HG03139 (cell line): ENCODE results near the gene SPON1.
A peak's percentile ranks its signal among the peaks of the same experiment; 100 is the strongest.

Source experiments
- ATAC-seq: cut with Tn5 transposase; IDR thresholded peaks from one replicate; pipeline ENCODE4 v1.9.1; 2021; ENCODE audit not compliant: unreplicated experiment

The SPON1 gene

GRCh38 chr11:13942971-13943381, 19.5 kb upstream of the SPON1 start:
- no peak for ATAC-seq

DNA sequence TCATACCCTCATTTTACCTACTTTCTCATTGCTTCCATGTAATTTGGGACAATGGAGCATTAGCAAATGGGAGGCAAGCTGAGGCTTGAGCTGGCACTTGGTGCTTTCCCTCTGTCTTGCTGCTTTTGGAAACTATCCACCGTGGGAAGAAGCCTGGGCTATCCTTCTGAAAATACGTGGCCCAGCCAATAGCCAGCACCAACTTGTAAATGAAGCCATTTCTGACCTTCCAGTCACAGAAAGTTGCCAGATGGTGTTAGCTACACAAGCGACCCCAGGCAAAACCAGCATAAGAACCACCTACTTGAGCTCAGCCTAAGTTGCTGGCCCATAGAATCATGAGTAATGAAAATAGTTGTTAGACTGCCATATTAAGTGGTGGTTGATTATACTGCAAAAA, 18.5 kb upstream of the SPON1 start:
- no peak for ATAC-seq

GRCh38 chr11:13944911-13945425, 17.6 kb upstream of the SPON1 start:
- no peak for ATAC-seq

- ATAC-seq: no peak
Measured at GRCh38 chr11:13947379-13947778, 15.1 kb upstream of the SPON1 start.

DNA sequence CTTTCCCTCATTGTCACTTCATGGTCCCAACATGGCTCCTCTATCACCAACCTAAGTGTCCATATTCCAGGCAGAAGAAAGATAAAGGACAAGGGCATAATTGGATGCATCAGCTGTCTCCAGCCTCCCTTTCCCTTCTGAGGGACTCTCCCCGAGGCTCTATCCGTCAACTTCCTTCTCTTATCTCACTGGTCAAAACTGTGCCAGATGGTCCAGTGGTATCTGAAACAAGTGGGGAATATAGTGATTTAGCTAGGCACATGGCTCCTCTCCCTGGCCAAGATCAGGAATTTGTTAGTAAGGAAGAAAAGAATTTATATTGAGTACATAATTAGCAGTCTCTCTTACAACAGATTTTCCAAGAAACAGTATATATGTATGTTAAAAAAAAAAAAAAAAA, 12.6 kb upstream of the SPON1 start:
- no peak for ATAC-seq

DNA sequence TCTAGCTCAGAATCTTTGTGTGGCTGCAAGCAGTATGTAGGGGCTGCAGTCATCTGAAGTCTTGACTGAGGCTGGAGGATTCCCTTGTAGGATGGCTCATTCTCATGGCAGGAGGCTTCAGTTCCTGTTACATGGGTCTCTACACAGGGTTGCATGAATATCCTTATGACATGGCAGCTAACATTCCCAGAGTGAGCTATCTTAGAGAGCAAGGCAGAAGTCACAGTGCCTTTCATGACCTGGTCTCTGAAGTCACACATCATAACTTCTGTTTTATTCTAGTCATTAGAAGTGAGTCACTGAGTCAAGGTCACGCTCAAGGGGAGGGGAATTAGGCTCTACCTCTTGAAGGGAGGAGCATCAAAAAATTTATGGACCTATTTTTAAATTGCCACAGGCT, 10.3 kb upstream of the SPON1 start:
- no peak for ATAC-seq

- ATAC-seq: no peak
Measured at GRCh38 chr11:13952668-13953067, 9.9 kb upstream of the SPON1 start.

DNA sequence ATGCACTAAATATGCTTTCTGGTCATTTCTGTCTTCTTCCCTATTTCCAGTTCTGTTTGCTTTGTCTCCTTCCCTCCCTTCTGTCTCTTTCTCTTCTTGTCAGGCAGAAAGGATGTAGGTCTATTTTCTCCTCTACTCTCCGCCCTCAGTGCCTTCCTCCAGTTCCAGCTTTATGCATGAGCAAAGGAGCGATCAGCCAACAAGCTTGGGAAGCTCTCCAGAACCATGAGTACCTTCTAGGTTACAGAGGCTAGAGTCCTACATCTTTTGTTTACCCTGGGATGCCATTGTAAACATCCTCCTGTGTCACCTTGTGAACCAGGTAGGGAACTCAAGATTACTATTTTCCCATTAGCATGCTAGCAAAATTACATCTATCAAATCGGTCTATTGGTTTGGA, 7.9 kb upstream of the SPON1 start:
- no peak for ATAC-seq

GRCh38 chr11:13955971-13956421, 6.5 kb upstream of the SPON1 start:
- peak; percentile 74 for ATAC-seq

GRCh38 chr11:13956988-13957387, 5.5 kb upstream of the SPON1 start:
- no peak for ATAC-seq

DNA sequence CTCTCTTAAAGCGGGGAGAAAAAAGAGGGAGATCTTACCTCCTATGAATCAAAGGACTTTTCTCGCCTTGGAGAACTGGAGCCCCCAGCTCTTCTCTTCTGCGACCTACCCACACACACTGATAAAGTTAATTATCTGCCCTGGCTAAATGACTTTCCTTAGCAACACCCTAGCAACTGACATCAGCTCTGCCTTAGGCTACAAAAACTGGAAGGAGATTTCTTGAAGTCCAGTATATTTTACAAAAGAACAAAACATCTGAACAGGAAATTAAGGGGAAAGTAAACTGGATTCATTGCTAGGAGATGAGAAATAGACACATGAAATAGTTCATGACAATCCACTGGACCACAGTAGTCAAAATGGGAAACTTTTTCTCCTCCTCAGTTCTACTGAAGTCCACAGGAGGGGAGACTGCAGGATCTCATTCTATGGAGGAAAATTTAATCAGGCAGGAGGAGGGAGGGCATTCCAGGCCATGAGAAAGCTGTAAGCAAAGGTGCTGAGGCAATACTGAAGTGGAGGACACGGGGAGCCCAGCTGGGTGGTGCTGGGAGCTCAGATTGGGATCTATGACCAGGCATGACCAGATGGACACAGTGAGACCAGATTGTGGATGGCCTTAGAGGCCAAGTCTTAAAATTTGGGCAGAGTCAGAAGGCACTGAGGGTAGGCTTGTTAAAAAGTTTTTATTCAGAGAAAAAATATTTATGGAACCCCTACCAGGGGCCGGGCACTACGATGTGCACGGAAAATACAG, 3.7 kb upstream of the SPON1 start:
- no peak for ATAC-seq

- no peak for ATAC-seq
Measured at GRCh38 chr11:13962198-13962561, 343 bp upstream of the SPON1 start.

- ATAC-seq: no peak
Measured at GRCh38 chr11:13963169-13963948, 836 bp downstream of the SPON1 start.

GRCh38 chr11:13963949-13964770, 1.6 kb downstream of the SPON1 start:
- ATAC-seq: no peak

- ATAC-seq: no peak
Measured at GRCh38 chr11:13964771-13965074, 2.2 kb downstream of the SPON1 start.

- no peak for ATAC-seq
Measured at GRCh38 chr11:13965337-13965736, 2.8 kb downstream of the SPON1 start.

GRCh38 chr11:13966013-13966412, 3.5 kb downstream of the SPON1 start:
- ATAC-seq: no peak

DNA sequence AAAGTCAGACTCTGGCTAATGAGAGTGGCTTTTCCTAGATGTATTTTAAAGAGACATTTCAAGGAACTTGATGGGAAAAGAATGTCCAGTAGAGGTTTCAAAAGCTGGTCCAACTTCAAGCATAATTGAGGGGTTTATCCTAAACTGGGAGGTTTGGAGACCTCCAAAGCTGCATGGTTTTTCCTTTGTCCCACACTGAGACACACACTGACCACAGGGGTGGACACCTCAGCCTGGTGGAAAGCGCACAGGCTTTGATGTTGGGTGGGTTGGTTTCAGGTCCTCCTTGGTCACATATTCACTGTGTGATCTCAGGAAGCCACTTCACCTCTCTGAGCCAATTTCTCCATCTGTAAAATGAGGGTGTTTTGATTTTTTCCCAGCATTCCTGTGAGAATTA, 4.0 kb downstream of the SPON1 start:
- ATAC-seq: no peak

DNA sequence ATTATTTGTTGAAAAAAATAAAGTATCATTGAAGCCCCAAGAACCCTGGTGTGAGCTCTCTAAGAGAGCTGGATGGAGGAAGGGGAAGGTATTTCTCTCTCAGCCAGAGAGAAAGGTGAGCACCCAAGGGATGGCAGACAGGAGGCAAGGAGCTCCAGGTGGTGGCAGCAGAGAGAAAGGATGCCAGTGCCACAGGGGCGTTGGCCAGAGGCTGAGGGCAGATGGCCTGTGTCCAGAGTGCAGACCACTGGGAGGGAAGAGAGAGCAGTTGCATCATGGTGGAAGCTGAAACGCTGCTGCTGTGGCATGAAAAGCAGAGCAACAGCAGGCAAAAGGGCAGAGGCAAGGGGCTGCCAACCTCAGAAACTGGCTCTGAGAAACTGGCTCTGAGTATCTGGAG, 8.5 kb downstream of the SPON1 start:
- ATAC-seq: no peak

DNA sequence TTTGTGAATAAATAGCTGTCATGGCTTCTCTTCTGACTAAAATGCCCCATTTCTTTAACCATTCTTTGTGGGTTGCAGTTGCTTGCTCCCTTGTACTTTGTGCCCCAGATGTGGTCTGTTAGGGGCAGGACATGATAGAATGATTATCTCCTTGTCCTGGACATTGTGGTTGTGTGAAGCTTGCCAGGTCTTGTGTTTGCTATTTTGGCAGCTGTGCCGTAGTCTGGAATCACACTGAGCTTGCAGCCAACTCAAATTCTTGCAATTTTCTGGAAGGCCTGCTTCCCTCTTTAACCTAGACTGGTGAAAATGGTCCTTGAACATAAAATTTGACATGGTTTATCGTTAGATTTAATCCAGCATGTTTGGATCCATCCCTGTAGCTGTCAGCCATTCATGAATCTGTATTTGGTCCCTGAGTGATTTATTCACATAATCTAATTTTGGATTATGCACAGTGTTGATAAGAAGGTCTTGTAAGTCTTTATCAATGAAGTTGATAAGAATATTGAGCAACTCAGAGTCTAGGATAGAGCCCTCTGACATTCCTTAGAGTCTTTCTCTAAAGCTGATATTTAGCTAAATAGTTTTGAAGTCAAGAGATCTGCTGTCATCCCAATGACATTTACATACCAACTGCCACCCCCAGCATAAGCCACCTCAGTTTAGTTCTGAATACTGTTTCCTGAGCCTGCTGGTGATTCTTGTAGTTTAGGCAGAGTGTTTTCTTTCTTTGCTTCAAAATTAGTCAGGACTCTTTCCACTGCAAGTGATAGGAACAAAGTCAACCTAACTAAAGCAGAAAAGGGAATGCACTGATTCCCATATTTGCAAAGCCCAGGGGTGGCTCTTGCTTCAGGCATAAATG, 9.8 kb downstream of the SPON1 start:
- no peak for ATAC-seq

DNA sequence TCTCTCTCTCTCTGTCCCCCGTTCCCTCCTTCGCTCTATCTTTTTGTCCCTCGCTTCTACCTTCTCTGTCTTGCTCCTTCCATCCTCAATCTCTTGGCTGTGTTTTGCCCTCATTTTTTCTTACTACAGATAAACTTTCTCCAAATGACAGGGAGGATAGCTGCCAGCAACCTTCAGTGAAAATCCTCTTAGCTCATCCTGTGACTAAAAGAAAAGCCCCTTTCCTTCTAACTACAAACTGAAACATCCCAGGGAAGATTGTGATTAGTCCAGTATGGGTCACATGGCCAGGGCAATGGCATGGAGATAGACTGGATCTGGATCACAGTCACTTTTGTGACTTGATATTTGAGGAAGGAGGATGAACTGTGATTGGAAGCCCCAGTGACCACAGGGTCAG, 10.4 kb downstream of the SPON1 start:
- no peak for ATAC-seq
